B cell (primary cell): ENCODE measurements around the gene NPEPL1. TPM values are rescaled to one million over a fixed set of nuclear protein-coding genes. Genes with fewer than 3 reads are reported as not detected.

Source experiments
- ATAC-seq: fragments of 200-7000 bp; cut with Tn5 transposase; one replicate; pipeline ENCODE4 v1.10.0; 2021; ENCODE audit warnings: low read depth, mild to moderate bottlenecking, moderate number of reproducible peaks, moderate library complexity
- CTCF ChIA-PET: fragments of 350-600 bp; sonication (Branson Sonifier 250); formaldehyde crosslinking; loops from one replicate; lab custom pipeline; 2021; ENCODE audit warnings: antibody characterized with exemption, inconsistent platforms; lab: Charles Lee
- POLR2A ChIA-PET: fragments of 350-600 bp; sonication (Branson Sonifier 250); formaldehyde crosslinking; loops from one replicate; lab custom pipeline; 2021; ENCODE audit warnings: antibody characterized with exemption; lab: Charles Lee
- DNase-seq: peaks from one replicate; pipeline ENCODE4 v3.0.0; 2013
- H2AFZ ChIP-seq: 2 replicates; pipeline ENCODE4 v1.6.1; 2012; ENCODE audit warnings: mild to moderate bottlenecking, low read depth, low read length; ENCODE audit not compliant: insufficient read depth, poor library complexity, severe bottlenecking
- H3K27ac ChIP-seq, 2 donors: 1 replicate in 1 of 2; 2 replicates in 1 of 2; pipeline ENCODE4 v1.5.1; 2012 to 2013; ENCODE audit warnings: low read length in 2 of 2, mild to moderate bottlenecking in 2 of 2, moderate library complexity in 1 of 2
- H3K27me3 ChIP-seq, 4 experiments: fragments of 200-600 bp in 1 of 4; sonication (generic) in 1 of 4; replicated peaks in 1 of 4; 1 replicate in 2 of 4; 2 replicates in 2 of 4; pipeline versions ENCODE4 v1.6.1 to v1.7.0; 2013 to 2016; ENCODE audit warnings: low read length in 3 of 4, mild to moderate bottlenecking in 2 of 4, mixed read lengths in 1 of 4, moderate library complexity in 1 of 4; ENCODE audit not compliant: insufficient read depth in 4 of 4, control insufficient read depth in 3 of 4; ENCODE audit errors: control extremely low read depth in 1 of 4
- H3K36me3 ChIP-seq, 2 experiments: replicated peaks in 1 of 2; 1 replicate in 1 of 2; 2 replicates in 1 of 2; pipeline versions ENCODE4 v1.6.1 to v1.7.1; 2013; ENCODE audit warnings: low read length in 1 of 2; ENCODE audit not compliant: insufficient read depth in 2 of 2, control insufficient read depth in 1 of 2; ENCODE audit errors: control extremely low read depth in 1 of 2, extremely low read depth in 1 of 2
- H3K4me1 ChIP-seq, 2 donors: fragments of 200-600 bp in 1 of 2; sonication (generic) in 1 of 2; 1 replicate in 1 of 2; 2 replicates in 1 of 2; pipeline versions ENCODE4 v1.5.1 to v1.6.1; 2013 to 2017; ENCODE audit warnings: low read length in 2 of 2; ENCODE audit not compliant: control insufficient read depth in 2 of 2, insufficient read depth in 2 of 2
- H3K4me2 ChIP-seq: replicated peaks from 2 replicates; pipeline ENCODE3; 2012; ENCODE audit warnings: mild to moderate bottlenecking, low read depth, low read length; ENCODE audit not compliant: poor library complexity, severe bottlenecking
- H3K4me3 ChIP-seq, 5 experiments: fragments of 200-600 bp in 1 of 5; sonication (generic) in 1 of 5; 1 replicate in 3 of 5; 2 replicates in 2 of 5; pipeline versions ENCODE4 v1.5.1 to v1.7.0; 2011 to 2016; ENCODE audit warnings: low read length in 4 of 5, mild to moderate bottlenecking in 4 of 5, low read depth in 2 of 5, control low read depth in 1 of 5, moderate library complexity in 1 of 5; ENCODE audit not compliant: insufficient read depth in 1 of 5; ENCODE audit errors: control extremely low read depth in 1 of 5, extremely low read depth in 1 of 5
- H3K79me2 ChIP-seq: fragments of 200-600 bp; sonication (generic); one replicate; pipeline ENCODE4 v1.6.0; 2016; ENCODE audit warnings: low read length; ENCODE audit not compliant: control insufficient read depth, insufficient read depth
- H3K9ac ChIP-seq: fragments of 200-600 bp; sonication (generic); 2 replicates; pipeline ENCODE4 v1.6.1; 2017; ENCODE audit warnings: mild to moderate bottlenecking, low read length, moderate library complexity
- H3K9me3 ChIP-seq, 3 donors: one replicate each; pipeline versions ENCODE4 v1.6.1 to v1.7.1; 2013; ENCODE audit warnings: low read length in 2 of 3; ENCODE audit not compliant: control insufficient read depth in 2 of 3, insufficient read depth in 1 of 3; ENCODE audit errors: control extremely low read depth in 1 of 3
- H4K20me1 ChIP-seq: 2 replicates; pipeline ENCODE4 v1.6.0; 2012; ENCODE audit warnings: mild to moderate bottlenecking, low read length; ENCODE audit not compliant: insufficient read depth, control insufficient read depth, poor library complexity, severe bottlenecking
- H3K27ac Mint-ChIP-seq: one replicate; pipeline ENCODE4 v1.8.0; 2021; ENCODE audit warnings: mixed read lengths
- H3K27me3 Mint-ChIP-seq: one replicate; pipeline ENCODE4 v1.8.0; 2021; ENCODE audit warnings: mixed read lengths
- H3K4me1 Mint-ChIP-seq: one replicate; pipeline ENCODE4 v1.8.0; 2021; ENCODE audit warnings: mixed read lengths
- H3K4me3 Mint-ChIP-seq: one replicate; pipeline ENCODE4 v1.8.0; 2021; ENCODE audit warnings: mixed read lengths
- H3K9me3 Mint-ChIP-seq: one replicate; pipeline ENCODE4 v1.8.0; 2022; ENCODE audit warnings: mixed read lengths; ENCODE audit not compliant: insufficient read depth
- EZH2 ChIP-seq: IDR thresholded peaks from 2 replicates; pipeline ENCODE4 v1.6.1; 2012; ENCODE audit warnings: borderline replicate concordance, low read depth, mild to moderate bottlenecking, moderate library complexity, low read length; ENCODE audit not compliant: insufficient read depth, poor library complexity, severe bottlenecking
- WGBS: methylation state at CpG from one replicate; pipeline ENCODE4 v1.1.5; 2013; ENCODE audit warnings: missing lambda C conversion rate; ENCODE audit not compliant: insufficient coverage; 5-methylcytosine and 5-hydroxymethylcytosine counted together
- intact Hi-C: fragments of 100-400 bp; cut with micrococcal nuclease; formaldehyde crosslinking; loops from one replicate; pipeline ENCODE4 v1.10.0; 2022
- polyA plus RNA-seq: library from polyadenylated mRNA; depleted of rRNA; stranded (reverse); fragments of >200 nt; gene quantifications from 2 replicates; pipeline ENCODE4 v1.2.3, GENCODE V29; 2012
- total RNA-seq, 2 donors: library from RNA; stranded (reverse); fragments of 120-200 nt in 1 of 2; gene quantifications; 1 replicate in 1 of 2; 2 replicates in 1 of 2; pipeline versions ENCODE4 v1.2.3 to v1.2.4, GENCODE V29; 2013 to 2022
- TF ChIP-seq, protein P1 (sequence below): fragments of 200-600 bp; IDR thresholded peaks from one replicate; pipeline ENCODE4 v1.8.0; 2022; ENCODE audit warnings: antibody characterized with exemption, mild to moderate bottlenecking

Gene NPEPL1
- total and polyA plus RNA-seq, 2 donors (not counting 1 experiment from before 2014, with no cell fraction given) = 34.3 to 45.1 TPM

DNA sequence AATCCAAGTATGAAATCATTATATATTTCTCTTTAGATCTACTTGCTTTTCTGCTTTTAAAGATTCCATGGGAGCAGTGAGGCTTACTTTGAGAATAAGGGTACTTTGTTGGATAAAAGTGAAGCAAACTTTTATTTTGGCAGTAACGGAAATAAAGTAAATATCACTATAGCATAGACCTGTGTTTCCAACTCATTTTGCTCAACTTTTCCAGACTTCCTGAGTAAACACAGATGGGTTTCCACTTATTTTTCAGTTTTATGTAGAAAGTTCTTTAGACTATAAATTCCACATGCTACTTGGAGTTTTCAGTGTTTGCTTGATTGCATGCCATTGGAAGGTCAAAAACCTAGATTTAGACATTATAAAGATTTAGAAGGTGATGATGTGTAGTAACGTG is 35.3 kb upstream of the NPEPL1 start:
- Histone ChIP-seq H3K27me3 (no peaks in the 10 kb centered on the region), H3K27ac (no peak overlapping the region), H3K36me3 (peaks cover 8 to 12% of the 10 kb centered on the region in 2 experiments), H3K79me2 (peaks cover 87% of the 10 kb centered on the region), H3K9me3 (no peaks in the 10 kb centered on the region), H3K9ac (no peak overlapping the region), H3K4me3 (no peak overlapping the region), H4K20me1 (peaks cover 41% of the 10 kb centered on the region), H2AFZ (no peak overlapping the region), H3K4me1 (peaks cover 9 to 14% of the 10 kb centered on the region in 2 donors), H3K4me2 (no peak overlapping the region)
- Mint-ChIP-seq H3K27ac (no peak overlapping the region), H3K9me3 (no peaks in the 10 kb centered on the region), H3K4me3 (no peak overlapping the region), H3K27me3 (no peaks in the 10 kb centered on the region), H3K4me1 (peaks cover 47% of the 10 kb centered on the region)
- CTCF ChIA-PET = no interaction called here
- intact Hi-C loops = no loop called here
- POLR2A ChIA-PET = no interaction called here
- TF ChIP-seq, protein P1, sequence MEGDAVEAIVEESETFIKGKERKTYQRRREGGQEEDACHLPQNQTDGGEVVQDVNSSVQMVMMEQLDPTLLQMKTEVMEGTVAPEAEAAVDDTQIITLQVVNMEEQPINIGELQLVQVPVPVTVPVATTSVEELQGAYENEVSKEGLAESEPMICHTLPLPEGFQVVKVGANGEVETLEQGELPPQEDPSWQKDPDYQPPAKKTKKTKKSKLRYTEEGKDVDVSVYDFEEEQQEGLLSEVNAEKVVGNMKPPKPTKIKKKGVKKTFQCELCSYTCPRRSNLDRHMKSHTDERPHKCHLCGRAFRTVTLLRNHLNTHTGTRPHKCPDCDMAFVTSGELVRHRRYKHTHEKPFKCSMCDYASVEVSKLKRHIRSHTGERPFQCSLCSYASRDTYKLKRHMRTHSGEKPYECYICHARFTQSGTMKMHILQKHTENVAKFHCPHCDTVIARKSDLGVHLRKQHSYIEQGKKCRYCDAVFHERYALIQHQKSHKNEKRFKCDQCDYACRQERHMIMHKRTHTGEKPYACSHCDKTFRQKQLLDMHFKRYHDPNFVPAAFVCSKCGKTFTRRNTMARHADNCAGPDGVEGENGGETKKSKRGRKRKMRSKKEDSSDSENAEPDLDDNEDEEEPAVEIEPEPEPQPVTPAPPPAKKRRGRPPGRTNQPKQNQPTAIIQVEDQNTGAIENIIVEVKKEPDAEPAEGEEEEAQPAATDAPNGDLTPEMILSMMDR = no peak
- no peak for TF ChIP-seq EZH2
- DNase-seq = no peak
- no peak for ATAC-seq
- 80% methylated on average over 1 of the region's 2 CpGs for WGBS

DNA sequence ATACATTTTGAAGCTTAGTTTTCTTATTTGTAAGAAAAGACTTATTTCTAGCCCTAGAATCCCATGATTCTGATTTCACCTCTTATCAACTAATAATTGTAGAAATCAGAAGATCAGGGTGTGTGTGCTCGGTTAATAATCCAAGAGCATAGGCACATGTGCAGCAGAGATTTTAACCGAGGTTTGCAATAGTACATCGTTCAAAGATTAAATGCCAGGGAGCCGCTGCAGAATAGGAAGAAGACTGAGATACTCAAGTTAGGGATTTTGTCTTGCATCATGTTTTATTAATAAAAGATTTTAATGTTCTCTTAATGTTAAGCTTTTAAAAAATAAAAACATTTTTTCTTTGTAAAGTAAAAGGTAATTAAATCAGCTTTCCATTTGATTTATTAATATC is 34.6 kb upstream of the NPEPL1 start:
- Mint-ChIP-seq H3K4me1 (peaks cover 41% of the 10 kb centered on the region), H3K9me3 (no peaks in the 10 kb centered on the region), H3K27ac (no peak overlapping the region), H3K4me3 (no peak overlapping the region), H3K27me3 (no peaks in the 10 kb centered on the region)
- no peak overlapping the region for H2AFZ ChIP-seq
- H3K9ac ChIP-seq = no peak overlapping the region
- H3K9me3 ChIP-seq = no peaks in the 10 kb centered on the region
- H3K4me3 ChIP-seq = no peak overlapping the region
- CTCF ChIA-PET = interaction anchor here (0.8 kb wide), 1 partner anchor 11 kb away, joined by 3 read pairs; no protein-coding TSS in a partner anchor
- peaks cover 4 to 9% of the 10 kb centered on the region in 2 donors for H3K4me1 ChIP-seq
- no peaks in the 10 kb centered on the region for H3K27me3 ChIP-seq
- no peak overlapping the region for H3K4me2 ChIP-seq
- DNase-seq = no peak
- POLR2A ChIA-PET = no interaction called here
- TF ChIP-seq, protein P1 = no peak
- TF ChIP-seq EZH2 = no peak
- peaks cover 8 to 16% of the 10 kb centered on the region in 2 experiments for H3K36me3 ChIP-seq
- H3K79me2 ChIP-seq = peaks cover 82% of the 10 kb centered on the region
- ATAC-seq = no peak
- no CpG with 5 or more reads among the region's 4 CpGs for WGBS
- intact Hi-C loops = no loop called here
- H3K27ac ChIP-seq = no peak overlapping the region
- peaks cover 45% of the 10 kb centered on the region for H4K20me1 ChIP-seq
